A549 (cell line): ENCODE measurements around the gene IRF8. TPM values are rescaled to one million over a fixed set of nuclear protein-coding genes. Genes with fewer than 3 reads are reported as not detected.

Experiments used
- ATAC-seq, 2 experiments: fragments of 200-7000 bp in 1 of 2; fragments of >200 bp in 1 of 2; cut with Nextera tagmentation in 1 of 2; cut with Tn5 transposase in 1 of 2; 3 replicates each; pipeline versions ENCODE4 v1.8.0 to v1.9.1; 2018 to 2020; ENCODE audit warnings: mild to moderate bottlenecking in 1 of 2, moderate library complexity in 1 of 2
- CTCF ChIA-PET: fragments of 300-600 bp; sonication (Branson Sonifier 250); formaldehyde crosslinking; extraction: SDS; loops from one replicate; lab custom pipeline; 2021; ENCODE audit warnings: antibody characterized with exemption, inconsistent platforms; lab: Yijun Ruan, JAX
- POLR2A ChIA-PET: fragments of 350-600 bp; formaldehyde crosslinking; extraction: SDS; loops from one replicate; lab custom pipeline; 2021; ENCODE audit warnings: antibody characterized with exemption, inconsistent platforms; lab: Yijun Ruan, JAX
- DNase-seq, 2 experiments: peaks; one replicate each; pipeline versions ENCODE4 v3.0.0 to v3.0.0-alpha.2; 2011 to 2016; ENCODE audit warnings: low read depth in 1 of 2, low spot score in 1 of 2
- FAIRE-seq: peaks from 2 replicates; lab custom pipeline; 2011; peaks lifted over from hg19 to GRCh38; lab: Jason Lieb, UNC
- H3K27ac ChIP-seq, 2 experiments: fragments of >200 bp; sonication (Bioruptor Twin); formaldehyde crosslinking; 3 replicates each; pipeline ENCODE4 v1.5.1; 2016 to 2017
- H3K4me1 ChIP-seq: fragments of >200 bp; sonication (Bioruptor Twin); formaldehyde crosslinking; 3 replicates; pipeline ENCODE4 v1.6.1; 2016
- H3K4me2 ChIP-seq: fragments of >200 bp; sonication (Bioruptor Twin); formaldehyde crosslinking; 3 replicates; pipeline ENCODE4 v1.6.1; 2016
- H3K4me3 ChIP-seq: fragments of >200 bp; sonication (Bioruptor Twin); formaldehyde crosslinking; 3 replicates; pipeline ENCODE4 v1.5.1; 2016
- H3K9me3 ChIP-seq: fragments of >200 bp; sonication (Bioruptor Twin); formaldehyde crosslinking; 3 replicates; pipeline ENCODE4 v1.6.1; 2016
- ATOH8 ChIP-seq: fragments of 250-450 bp; sonication (Bioruptor Pico); IDR thresholded peaks from 2 replicates; pipeline ENCODE4 v1.5.0; 2020; ENCODE audit warnings: low read depth, mild to moderate bottlenecking, moderate library complexity
- BCL3 ChIP-seq: fragments of >200 bp; sonication (Bioruptor Twin); formaldehyde crosslinking; IDR thresholded peaks from 3 replicates; pipeline ENCODE4 v1.6.1; 2016
- CBX2 ChIP-seq: fragments of 200-600 bp; sonication (generic); IDR thresholded peaks from 2 replicates; pipeline ENCODE4 v1.6.1; 2016; ENCODE audit warnings: low read depth, mild to moderate bottlenecking, borderline replicate concordance
- CBX8 ChIP-seq: fragments of 200-600 bp; sonication (generic); IDR thresholded peaks from 2 replicates; pipeline ENCODE4 v1.6.1; 2016
- CEBPB ChIP-seq, 2 experiments: fragments of >200 bp in 1 of 2; sonication (Bioruptor Twin) in 1 of 2; formaldehyde crosslinking in 1 of 2; IDR thresholded peaks; 2 replicates each; pipeline ENCODE4 v1.6.1; 2012 to 2016
- CHD4 ChIP-seq: fragments of 200-600 bp; sonication (generic); IDR thresholded peaks from 2 replicates; pipeline ENCODE4 v1.6.1; 2016; ENCODE audit warnings: antibody characterized with exemption, mild to moderate bottlenecking, borderline replicate concordance
- CTCF ChIP-seq: fragments of >200 bp; sonication (Bioruptor Twin); formaldehyde crosslinking; IDR thresholded peaks from 3 replicates; pipeline ENCODE4 v1.5.1; 2016
- ELK1 ChIP-seq: fragments of 150-350 bp; IDR thresholded peaks from 2 replicates; pipeline ENCODE4 v1.6.1; 2014; ENCODE audit warnings: low read depth, mild to moderate bottlenecking, low read length
- GATA3 ChIP-seq: IDR thresholded peaks from 2 replicates; pipeline ENCODE4 v1.6.1; 2012; ENCODE audit warnings: borderline replicate concordance
- HES2 ChIP-seq: fragments of >200 bp; sonication (Bioruptor Twin); formaldehyde crosslinking; IDR thresholded peaks from 2 replicates; pipeline ENCODE4 v1.6.1; 2016
- HMGXB4 ChIP-seq: fragments of 250-450 bp; sonication (Bioruptor Pico); IDR thresholded peaks from 2 replicates; pipeline ENCODE4 v1.5.0; 2021; ENCODE audit warnings: mild to moderate bottlenecking, moderate library complexity, borderline replicate concordance
- HOXB13 ChIP-seq: fragments of 250-450 bp; sonication (Bioruptor Pico); IDR thresholded peaks from 2 replicates; pipeline ENCODE4 v1.5.0; 2020; ENCODE audit warnings: low read depth, mild to moderate bottlenecking, moderate library complexity
- HOXB5 ChIP-seq: fragments of 250-450 bp; sonication (Bioruptor Pico); IDR thresholded peaks from 2 replicates; pipeline ENCODE4 v1.5.0; 2020; ENCODE audit warnings: mild to moderate bottlenecking, moderate library complexity
- JUN ChIP-seq, 2 experiments: fragments of >200 bp; sonication (Bioruptor Twin); formaldehyde crosslinking; IDR thresholded peaks; 2 replicates in 1 of 2; 3 replicates in 1 of 2; pipeline ENCODE4 v1.6.1; 2016 to 2017
- JUNB ChIP-seq: fragments of >200 bp; sonication (Bioruptor Twin); formaldehyde crosslinking; IDR thresholded peaks from 2 replicates; pipeline ENCODE4 v1.6.1; 2016
- MAX ChIP-seq: IDR thresholded peaks from 2 replicates; pipeline ENCODE4 v1.6.1; 2012
- NFE2L2 ChIP-seq: fragments of 150-350 bp; conservative IDR thresholded peaks from 2 replicates; pipeline ENCODE4 v1.6.1; 2014; ENCODE audit warnings: low read length
- PHF8 ChIP-seq: fragments of 200-600 bp; sonication (generic); IDR thresholded peaks from 2 replicates; pipeline ENCODE4 v1.6.1; 2016; ENCODE audit warnings: low read depth, mild to moderate bottlenecking, antibody characterized with exemption, moderate library complexity, borderline replicate concordance
- POLR2A ChIP-seq: IDR thresholded peaks from 2 replicates; pipeline ENCODE4 v1.6.1; 2012; ENCODE audit warnings: mild to moderate bottlenecking, low read length
- POLR2AphosphoS2 ChIP-seq: conservative IDR thresholded peaks from 2 replicates; pipeline ENCODE4 v1.6.1; 2012; ENCODE audit warnings: low read length, improper control_type of control experiment, inconsistent platforms
- RARB ChIP-seq: fragments of 250-450 bp; sonication (Bioruptor Pico); IDR thresholded peaks from 2 replicates; pipeline ENCODE4 v1.8.0; 2021; ENCODE audit warnings: mild to moderate bottlenecking, moderate library complexity
- RFX5 ChIP-seq: fragments of 450-650 bp; IDR thresholded peaks from 2 replicates; pipeline ENCODE4 v1.7.1; 2014; ENCODE audit warnings: antibody characterized with exemption, mild to moderate bottlenecking, moderate library complexity
- RNF2 ChIP-seq: fragments of 200-600 bp; sonication (generic); IDR thresholded peaks from 2 replicates; pipeline ENCODE4 v1.6.1; 2016; ENCODE audit warnings: low read depth, mild to moderate bottlenecking, antibody characterized with exemption, moderate library complexity, borderline replicate concordance
- ZFP36 ChIP-seq: fragments of 450-650 bp; IDR thresholded peaks from 2 replicates; pipeline ENCODE4 v1.6.1; 2014; ENCODE audit warnings: borderline replicate concordance; ENCODE audit not compliant: partially characterized antibody
- WGBS: methylation state at CpG from one replicate; pipeline ENCODE4 v1.1.6; 2017; ENCODE audit errors: missing lambda C conversion rate; 5-methylcytosine and 5-hydroxymethylcytosine counted together
- polyA plus RNA-seq, 4 experiments: library from polyadenylated mRNA; depleted of rRNA in 3 of 4; stranded (reverse); fragments of >200 nt; fragmentation: RNase III in 1 of 4; extraction: RNeasy Plus Mini Kit Qiagen cat#74134 plus additional on column Dnase treatment in 1 of 4; gene quantifications; 2 replicates in 3 of 4; 3 replicates in 1 of 4; pipeline ENCODE4 v1.2.3, GENCODE V29; 2011 to 2017

The IRF8 gene
- polyA plus RNA-seq, 2 of the 4 experiments (the other 2 are of a cell fraction) = 0.16 to 0.18 TPM

GRCh38 chr16:85919271-85920267, 20.6 kb downstream of the IRF8 start:
- TF ChIP-seq JUN (IDR thresholded peaks at IDR 0.05) (no peak), CHD4 (no peak), CTCF (no peak), HOXB5 (CRISPR knock-in tag) (no peak), PHF8 (no peak), ATOH8 (CRISPR knock-in tag) (no peak), POLR2A (no peak), RNF2 (no peak), CEBPB (IDR thresholded peaks at IDR 0.05) (no peak), CBX2 (no peak), NFE2L2 (no peak), HMGXB4 (no peak), ELK1 (no peak), HOXB13 (CRISPR knock-in tag) (no peak), CBX8 (no peak)
- Histone ChIP-seq H3K9me3 (no peaks in the 10 kb centered on the region), H3K4me3 (no peak overlapping the region), H3K4me1 (no peaks in the 10 kb centered on the region), H3K27ac (no peak overlapping the region), H3K4me2 (no peak overlapping the region)
- ChIA-PET POLR2A (no interaction called here), CTCF (interaction anchor here (0.6 to 1.4 kb wide), 4 partner anchors 25 to 98 kb away, joined by 3 to 4 read pairs (median 3); no protein-coding TSS in a partner anchor)
- 77% methylated on average over 25 of the region's 29 CpGs for WGBS
- DNase-seq = no peak
- FAIRE-seq = no peak
- no peak; a peak in 1 of 6 replicates for ATAC-seq

- FAIRE-seq = no peak
- ChIA-PET POLR2A (no interaction called here), CTCF (interaction anchor here (0.9 kb wide), 1 partner anchor 8 kb away, joined by 3 read pairs; no protein-coding TSS in a partner anchor)
- Histone ChIP-seq H3K4me2 (no peak overlapping the region), H3K9me3 (no peaks in the 10 kb centered on the region; the same call in 2 of the 3 replicates), H3K4me1 (no peaks in the 10 kb centered on the region), H3K27ac (no peak overlapping the region), H3K4me3 (no peak overlapping the region)
- DNase-seq = no peak
- ATAC-seq = no peak
- WGBS = 89% methylated on average over 13 of the region's 14 CpGs
- TF ChIP-seq BCL3 (no peak), MAX (no peak), GATA3 (no peak), CTCF (no peak), RARB (no peak), HES2 (no peak), RFX5 (no peak), HMGXB4 (no peak), POLR2AphosphoS2 (no peak), ZFP36 (no peak), JUNB (no peak)
Measured at GRCh38 chr16:85921026-85921425, 22.1 kb downstream of the IRF8 start.
